GM23338 (cell line): ENCODE results near the gene FOXP1. TPM values are rescaled to one million over a fixed set of nuclear protein-coding genes. Genes with fewer than 3 reads are reported as not detected.

ENCODE experiments used
- ATAC-seq: fragments of 200-7000 bp; cut with Tn5 transposase; 3 replicates; pipeline ENCODE4 v1.9.1; 2020
- DNase-seq: peaks from one replicate; pipeline ENCODE4 v3.0.0-alpha.2; 2015; ENCODE audit warnings: low spot score
- H2AFZ ChIP-seq: fragments of 200-600 bp; sonication (generic); 2 replicates; pipeline ENCODE4 v1.8.0; 2016; ENCODE audit warnings: antibody characterized with exemption, mild to moderate bottlenecking, moderate library complexity
- H3F3A ChIP-seq: fragments of 200-600 bp; sonication (generic); replicated peaks from 2 replicates; pipeline ENCODE4 v1.8.0; 2017; ENCODE audit warnings: antibody characterized with exemption, mixed run types, low read depth
- H3K27ac ChIP-seq: fragments of 200-600 bp; sonication (generic); 2 replicates; pipeline ENCODE4 v1.6.1; 2016; ENCODE audit warnings: low read depth
- H3K27me3 ChIP-seq: fragments of 200-600 bp; sonication (generic); 2 replicates; pipeline ENCODE4 v1.8.0; 2016; ENCODE audit warnings: mild to moderate bottlenecking, mixed run types, moderate library complexity; ENCODE audit not compliant: insufficient read depth
- H3K36me3 ChIP-seq: fragments of 200-600 bp; sonication (generic); 2 replicates; pipeline ENCODE4 v1.8.0; 2016; ENCODE audit warnings: mild to moderate bottlenecking; ENCODE audit not compliant: insufficient read depth
- H3K4me1 ChIP-seq: fragments of 200-600 bp; sonication (generic); 2 replicates; pipeline ENCODE4 v1.8.0; 2016; ENCODE audit warnings: mild to moderate bottlenecking, moderate library complexity; ENCODE audit not compliant: insufficient read depth
- H3K4me2 ChIP-seq: fragments of 200-600 bp; sonication (generic); 2 replicates; pipeline ENCODE4 v1.7.1; 2017; ENCODE audit warnings: mixed run types
- H3K4me3 ChIP-seq: fragments of 200-600 bp; sonication (generic); 2 replicates; pipeline ENCODE4 v1.6.1; 2016; ENCODE audit warnings: mixed run types
- H3K79me2 ChIP-seq: fragments of 200-600 bp; sonication (generic); replicated peaks from 2 replicates; pipeline ENCODE4 v1.8.0; 2017; ENCODE audit warnings: mild to moderate bottlenecking; ENCODE audit not compliant: insufficient read depth
- H3K9me2 ChIP-seq: fragments of 200-600 bp; sonication (generic); 2 replicates; pipeline ENCODE4 v1.8.0; 2017; ENCODE audit not compliant: insufficient read depth
- H4K20me1 ChIP-seq: fragments of 200-600 bp; sonication (generic); replicated peaks from 2 replicates; pipeline ENCODE4 v1.8.0; 2017; ENCODE audit warnings: mild to moderate bottlenecking; ENCODE audit not compliant: insufficient read depth
- H3K27ac Mint-ChIP-seq: 2 replicates; pipeline ENCODE4 v1.8.0; 2020; ENCODE audit warnings: inconsistent platforms, mild to moderate bottlenecking, moderate library complexity, mixed read lengths
- H3K27me3 Mint-ChIP-seq: 3 replicates; pipeline ENCODE4 v1.8.0; 2022; ENCODE audit warnings: low read depth, mild to moderate bottlenecking, moderate library complexity, mixed read lengths, inconsistent platforms; ENCODE audit not compliant: insufficient read depth, poor library complexity
- H3K36me3 Mint-ChIP-seq: 3 replicates; pipeline ENCODE4 v1.8.0; 2021; ENCODE audit warnings: low read depth, mild to moderate bottlenecking, inconsistent platforms, moderate library complexity, mixed read lengths
- H3K4me1 Mint-ChIP-seq: 3 replicates; pipeline ENCODE4 v1.8.0; 2020; ENCODE audit warnings: mild to moderate bottlenecking, inconsistent platforms, mixed read lengths
- H3K4me3 Mint-ChIP-seq: 3 replicates; pipeline ENCODE4 v1.8.0; 2021; ENCODE audit warnings: moderate library complexity, mild to moderate bottlenecking, inconsistent platforms, mixed read lengths
- H3K9me3 Mint-ChIP-seq: 3 replicates; pipeline ENCODE4 v1.8.0; 2020; ENCODE audit warnings: moderate library complexity, mild to moderate bottlenecking, inconsistent platforms, mixed read lengths
- CREB1 ChIP-seq: fragments of 250-450 bp; sonication (Bioruptor Pico); IDR thresholded peaks from 2 replicates; pipeline ENCODE4 v1.5.0; 2020; ENCODE audit warnings: low read depth, mild to moderate bottlenecking, moderate library complexity
- EZH2 ChIP-seq: fragments of 200-600 bp; sonication (generic); IDR thresholded peaks from one replicate; pipeline ENCODE4 v1.8.0; 2017; ENCODE audit warnings: antibody characterized with exemption, mild to moderate bottlenecking, low read depth; ENCODE audit not compliant: unreplicated experiment
- EZH2phosphoT487 ChIP-seq: fragments of 200-600 bp; sonication (generic); IDR thresholded peaks from one replicate; pipeline ENCODE4 v1.8.1; 2018; ENCODE audit warnings: antibody characterized with exemption; ENCODE audit not compliant: unreplicated experiment
- NANOG ChIP-seq: IDR thresholded peaks from 2 replicates; pipeline ENCODE4 v1.6.1; 2016; ENCODE audit warnings: antibody characterized with exemption, borderline replicate concordance
- POLR2AphosphoS5 ChIP-seq: IDR thresholded peaks from 2 replicates; pipeline ENCODE4 v1.6.1; 2016; ENCODE audit warnings: antibody characterized with exemption, low read depth
- STAT1 ChIP-seq: IDR thresholded peaks from one replicate; pipeline ENCODE4 v1.6.1; 2016; ENCODE audit warnings: antibody characterized with exemption; ENCODE audit not compliant: unreplicated experiment
- ZNF114 ChIP-seq: fragments of 250-450 bp; sonication (Bioruptor Pico); IDR thresholded peaks from 2 replicates; pipeline ENCODE4 v1.5.0; 2020; ENCODE audit warnings: mild to moderate bottlenecking, moderate library complexity
- ZNF331 ChIP-seq: fragments of 250-450 bp; sonication (Bioruptor Pico); IDR thresholded peaks from 2 replicates; pipeline ENCODE4 v1.5.0; 2020; ENCODE audit warnings: low read depth, mild to moderate bottlenecking, moderate library complexity
- polyA plus RNA-seq: library from polyadenylated mRNA; unstranded; fragments of >200 nt; fragmentation: Nextera tagmentation; extraction: Ambion mirVana; gene quantifications from 2 replicates; pipeline ENCODE4 v1.2.1, GENCODE V29; 2016
- total RNA-seq: library from RNA; depleted of rRNA; stranded (reverse); fragments of >200 nt; shearing (Covaris generic); gene quantifications from 2 replicates; pipeline ENCODE4 v1.2.3, GENCODE V29; 2014
- TF ChIP-seq, protein P1 (sequence below): IDR thresholded peaks from one replicate; pipeline ENCODE4 v1.6.1; 2018; ENCODE audit warnings: antibody characterized with exemption; ENCODE audit not compliant: unreplicated experiment
- TF ChIP-seq, protein P2 (sequence below), 2 experiments: fragments of 200-600 bp in 1 of 2; sonication (generic) in 1 of 2; conservative IDR thresholded peaks; 2 replicates each; pipeline versions ENCODE4 v1.5.1 to v1.6.1; 2016 to 2017; ENCODE audit warnings: antibody characterized with exemption in 2 of 2, low read depth in 2 of 2, mild to moderate bottlenecking in 2 of 2, moderate library complexity in 1 of 2
- TF ChIP-seq, protein P3 (sequence below): fragments of 250-450 bp; sonication (Bioruptor Pico); IDR thresholded peaks from 2 replicates; pipeline ENCODE4 v1.5.0; 2020; ENCODE audit warnings: mild to moderate bottlenecking, moderate library complexity
- TF ChIP-seq, protein P4 (sequence below): IDR thresholded peaks from 2 replicates; pipeline ENCODE4 v1.6.1; 2016; ENCODE audit warnings: antibody characterized with exemption

Gene FOXP1
- total and polyA plus RNA-seq, 2 experiments from 2014 or later, result 32.9 to 35.5 TPM

DNA sequence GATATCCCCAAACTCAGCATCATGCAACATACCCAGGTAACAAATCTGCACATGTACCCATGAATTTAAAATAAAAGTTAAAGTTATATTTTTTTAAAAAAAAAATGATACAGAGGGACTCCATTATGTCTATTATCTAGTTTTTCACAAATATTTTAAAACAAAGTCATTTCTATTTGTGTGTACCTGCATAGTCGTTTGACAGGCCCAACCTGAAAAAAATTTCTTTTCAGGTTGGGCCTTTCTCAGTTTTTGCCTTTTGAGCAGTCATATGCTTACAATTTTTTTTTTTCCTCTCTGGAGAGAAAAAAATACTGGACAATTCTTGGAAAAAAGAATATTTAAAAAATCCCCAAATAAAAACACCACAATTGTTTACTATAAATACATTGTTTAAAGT, 459.5 kb downstream of the FOXP1 start:
- Histone ChIP-seq H3K79me2 (peaks cover 6% of the 10 kb centered on the region; the same call in 1 of the 2 replicates), H4K20me1 (no peaks in the 10 kb centered on the region), H3K4me1 (peaks cover 36% of the 10 kb centered on the region), H3K9me2 (no peaks in the 10 kb centered on the region), H3K4me2 (no peak overlapping the region), H3K27ac (no peak overlapping the region), H3K36me3 (no peaks in the 10 kb centered on the region), H3K4me3 (no peak overlapping the region), H3F3A (no peaks in the 10 kb centered on the region), H2AFZ (no peak overlapping the region), H3K27me3 (no peaks in the 10 kb centered on the region)
- Mint-ChIP-seq H3K9me3 (no peaks in the 10 kb centered on the region), H3K36me3 (no peaks in the 10 kb centered on the region), H3K4me3 (no peak overlapping the region), H3K27ac (no peak overlapping the region), H3K27me3 (peaks cover 2% of the 10 kb centered on the region), H3K4me1 (peaks cover 39% of the 10 kb centered on the region)
- no peak for ATAC-seq
- TF ChIP-seq CREB1 (CRISPR knock-in tag) (no peak), ZNF114 (CRISPR knock-in tag) (no peak), EZH2 (no peak), STAT1 (no peak), POLR2AphosphoS5 (no peak), EZH2phosphoT487 (no peak), ZNF331 (CRISPR knock-in tag) (no peak), NANOG (no peak)
- TF ChIP-seq, protein P1, sequence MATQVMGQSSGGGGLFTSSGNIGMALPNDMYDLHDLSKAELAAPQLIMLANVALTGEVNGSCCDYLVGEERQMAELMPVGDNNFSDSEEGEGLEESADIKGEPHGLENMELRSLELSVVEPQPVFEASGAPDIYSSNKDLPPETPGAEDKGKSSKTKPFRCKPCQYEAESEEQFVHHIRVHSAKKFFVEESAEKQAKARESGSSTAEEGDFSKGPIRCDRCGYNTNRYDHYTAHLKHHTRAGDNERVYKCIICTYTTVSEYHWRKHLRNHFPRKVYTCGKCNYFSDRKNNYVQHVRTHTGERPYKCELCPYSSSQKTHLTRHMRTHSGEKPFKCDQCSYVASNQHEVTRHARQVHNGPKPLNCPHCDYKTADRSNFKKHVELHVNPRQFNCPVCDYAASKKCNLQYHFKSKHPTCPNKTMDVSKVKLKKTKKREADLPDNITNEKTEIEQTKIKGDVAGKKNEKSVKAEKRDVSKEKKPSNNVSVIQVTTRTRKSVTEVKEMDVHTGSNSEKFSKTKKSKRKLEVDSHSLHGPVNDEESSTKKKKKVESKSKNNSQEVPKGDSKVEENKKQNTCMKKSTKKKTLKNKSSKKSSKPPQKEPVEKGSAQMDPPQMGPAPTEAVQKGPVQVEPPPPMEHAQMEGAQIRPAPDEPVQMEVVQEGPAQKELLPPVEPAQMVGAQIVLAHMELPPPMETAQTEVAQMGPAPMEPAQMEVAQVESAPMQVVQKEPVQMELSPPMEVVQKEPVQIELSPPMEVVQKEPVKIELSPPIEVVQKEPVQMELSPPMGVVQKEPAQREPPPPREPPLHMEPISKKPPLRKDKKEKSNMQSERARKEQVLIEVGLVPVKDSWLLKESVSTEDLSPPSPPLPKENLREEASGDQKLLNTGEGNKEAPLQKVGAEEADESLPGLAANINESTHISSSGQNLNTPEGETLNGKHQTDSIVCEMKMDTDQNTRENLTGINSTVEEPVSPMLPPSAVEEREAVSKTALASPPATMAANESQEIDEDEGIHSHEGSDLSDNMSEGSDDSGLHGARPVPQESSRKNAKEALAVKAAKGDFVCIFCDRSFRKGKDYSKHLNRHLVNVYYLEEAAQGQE, result no peak
- TF ChIP-seq, protein P2, sequence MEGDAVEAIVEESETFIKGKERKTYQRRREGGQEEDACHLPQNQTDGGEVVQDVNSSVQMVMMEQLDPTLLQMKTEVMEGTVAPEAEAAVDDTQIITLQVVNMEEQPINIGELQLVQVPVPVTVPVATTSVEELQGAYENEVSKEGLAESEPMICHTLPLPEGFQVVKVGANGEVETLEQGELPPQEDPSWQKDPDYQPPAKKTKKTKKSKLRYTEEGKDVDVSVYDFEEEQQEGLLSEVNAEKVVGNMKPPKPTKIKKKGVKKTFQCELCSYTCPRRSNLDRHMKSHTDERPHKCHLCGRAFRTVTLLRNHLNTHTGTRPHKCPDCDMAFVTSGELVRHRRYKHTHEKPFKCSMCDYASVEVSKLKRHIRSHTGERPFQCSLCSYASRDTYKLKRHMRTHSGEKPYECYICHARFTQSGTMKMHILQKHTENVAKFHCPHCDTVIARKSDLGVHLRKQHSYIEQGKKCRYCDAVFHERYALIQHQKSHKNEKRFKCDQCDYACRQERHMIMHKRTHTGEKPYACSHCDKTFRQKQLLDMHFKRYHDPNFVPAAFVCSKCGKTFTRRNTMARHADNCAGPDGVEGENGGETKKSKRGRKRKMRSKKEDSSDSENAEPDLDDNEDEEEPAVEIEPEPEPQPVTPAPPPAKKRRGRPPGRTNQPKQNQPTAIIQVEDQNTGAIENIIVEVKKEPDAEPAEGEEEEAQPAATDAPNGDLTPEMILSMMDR (conservative IDR thresholded peaks at IDR 0.05; ENCODE audit: low read depth in 2 of 2), result no peak
- TF ChIP-seq, protein P3, sequence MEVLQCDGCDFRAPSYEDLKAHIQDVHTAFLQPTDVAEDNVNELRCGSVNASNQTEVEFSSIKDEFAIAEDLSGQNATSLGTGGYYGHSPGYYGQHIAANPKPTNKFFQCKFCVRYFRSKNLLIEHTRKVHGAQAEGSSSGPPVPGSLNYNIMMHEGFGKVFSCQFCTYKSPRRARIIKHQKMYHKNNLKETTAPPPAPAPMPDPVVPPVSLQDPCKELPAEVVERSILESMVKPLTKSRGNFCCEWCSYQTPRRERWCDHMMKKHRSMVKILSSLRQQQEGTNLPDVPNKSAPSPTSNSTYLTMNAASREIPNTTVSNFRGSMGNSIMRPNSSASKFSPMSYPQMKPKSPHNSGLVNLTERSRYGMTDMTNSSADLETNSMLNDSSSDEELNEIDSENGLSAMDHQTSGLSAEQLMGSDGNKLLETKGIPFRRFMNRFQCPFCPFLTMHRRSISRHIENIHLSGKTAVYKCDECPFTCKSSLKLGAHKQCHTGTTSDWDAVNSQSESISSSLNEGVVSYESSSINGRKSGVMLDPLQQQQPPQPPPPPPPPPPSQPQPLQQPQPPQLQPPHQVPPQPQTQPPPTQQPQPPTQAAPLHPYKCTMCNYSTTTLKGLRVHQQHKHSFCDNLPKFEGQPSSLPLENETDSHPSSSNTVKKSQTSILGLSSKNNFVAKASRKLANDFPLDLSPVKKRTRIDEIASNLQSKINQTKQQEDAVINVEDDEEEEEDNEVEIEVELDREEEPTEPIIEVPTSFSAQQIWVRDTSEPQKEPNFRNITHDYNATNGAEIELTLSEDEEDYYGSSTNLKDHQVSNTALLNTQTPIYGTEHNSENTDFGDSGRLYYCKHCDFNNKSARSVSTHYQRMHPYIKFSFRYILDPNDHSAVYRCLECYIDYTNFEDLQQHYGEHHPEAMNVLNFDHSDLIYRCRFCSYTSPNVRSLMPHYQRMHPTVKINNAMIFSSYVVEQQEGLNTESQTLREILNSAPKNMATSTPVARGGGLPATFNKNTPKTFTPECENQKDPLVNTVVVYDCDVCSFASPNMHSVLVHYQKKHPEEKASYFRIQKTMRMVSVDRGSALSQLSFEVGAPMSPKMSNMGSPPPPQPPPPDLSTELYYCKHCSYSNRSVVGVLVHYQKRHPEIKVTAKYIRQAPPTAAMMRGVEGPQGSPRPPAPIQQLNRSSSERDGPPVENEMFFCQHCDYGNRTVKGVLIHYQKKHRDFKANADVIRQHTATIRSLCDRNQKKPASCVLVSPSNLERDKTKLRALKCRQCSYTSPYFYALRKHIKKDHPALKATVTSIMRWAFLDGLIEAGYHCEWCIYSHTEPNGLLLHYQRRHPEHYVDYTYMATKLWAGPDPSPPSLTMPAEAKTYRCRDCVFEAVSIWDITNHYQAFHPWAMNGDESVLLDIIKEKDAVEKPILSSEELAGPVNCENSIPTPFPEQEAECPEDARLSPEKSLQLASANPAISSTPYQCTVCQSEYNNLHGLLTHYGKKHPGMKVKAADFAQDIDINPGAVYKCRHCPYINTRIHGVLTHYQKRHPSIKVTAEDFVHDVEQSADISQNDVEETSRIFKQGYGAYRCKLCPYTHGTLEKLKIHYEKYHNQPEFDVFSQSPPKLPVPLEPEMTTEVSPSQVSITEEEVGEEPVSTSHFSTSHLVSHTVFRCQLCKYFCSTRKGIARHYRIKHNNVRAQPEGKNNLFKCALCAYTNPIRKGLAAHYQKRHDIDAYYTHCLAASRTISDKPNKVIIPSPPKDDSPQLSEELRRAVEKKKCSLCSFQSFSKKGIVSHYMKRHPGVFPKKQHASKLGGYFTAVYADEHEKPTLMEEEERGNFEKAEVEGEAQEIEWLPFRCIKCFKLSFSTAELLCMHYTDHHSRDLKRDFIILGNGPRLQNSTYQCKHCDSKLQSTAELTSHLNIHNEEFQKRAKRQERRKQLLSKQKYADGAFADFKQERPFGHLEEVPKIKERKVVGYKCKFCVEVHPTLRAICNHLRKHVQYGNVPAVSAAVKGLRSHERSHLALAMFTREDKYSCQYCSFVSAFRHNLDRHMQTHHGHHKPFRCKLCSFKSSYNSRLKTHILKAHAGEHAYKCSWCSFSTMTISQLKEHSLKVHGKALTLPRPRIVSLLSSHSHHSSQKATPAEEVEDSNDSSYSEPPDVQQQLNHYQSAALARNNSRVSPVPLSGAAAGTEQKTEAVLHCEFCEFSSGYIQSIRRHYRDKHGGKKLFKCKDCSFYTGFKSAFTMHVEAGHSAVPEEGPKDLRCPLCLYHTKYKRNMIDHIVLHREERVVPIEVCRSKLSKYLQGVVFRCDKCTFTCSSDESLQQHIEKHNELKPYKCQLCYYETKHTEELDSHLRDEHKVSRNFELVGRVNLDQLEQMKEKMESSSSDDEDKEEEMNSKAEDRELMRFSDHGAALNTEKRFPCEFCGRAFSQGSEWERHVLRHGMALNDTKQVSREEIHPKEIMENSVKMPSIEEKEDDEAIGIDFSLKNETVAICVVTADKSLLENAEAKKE (CRISPR knock-in tag), result no peak
- TF ChIP-seq, protein P4, sequence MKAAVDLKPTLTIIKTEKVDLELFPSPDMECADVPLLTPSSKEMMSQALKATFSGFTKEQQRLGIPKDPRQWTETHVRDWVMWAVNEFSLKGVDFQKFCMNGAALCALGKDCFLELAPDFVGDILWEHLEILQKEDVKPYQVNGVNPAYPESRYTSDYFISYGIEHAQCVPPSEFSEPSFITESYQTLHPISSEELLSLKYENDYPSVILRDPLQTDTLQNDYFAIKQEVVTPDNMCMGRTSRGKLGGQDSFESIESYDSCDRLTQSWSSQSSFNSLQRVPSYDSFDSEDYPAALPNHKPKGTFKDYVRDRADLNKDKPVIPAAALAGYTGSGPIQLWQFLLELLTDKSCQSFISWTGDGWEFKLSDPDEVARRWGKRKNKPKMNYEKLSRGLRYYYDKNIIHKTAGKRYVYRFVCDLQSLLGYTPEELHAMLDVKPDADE, result no peak
- no peak for DNase-seq
